RWPE2 (cell line): Measurements from ENCODE around the gene UFM1.
"Not testable (repeated sequence)": the region's sequence is repeated elsewhere in the genome, so short reads cannot be mapped to it uniquely, and the experiment has no call there.

ENCODE experiments used
- ATAC-seq: fragments of 200-7000 bp; cut with Tn5 transposase; 3 replicates; pipeline ENCODE4 v1.9.1; 2021; ENCODE audit warnings: low read depth
- DNase-seq: peaks from one replicate; pipeline ENCODE4 v3.0.0-alpha.2; 2020; ENCODE audit warnings: low spot score
- H3K27ac ChIP-seq: fragments of 450-650 bp; 2 replicates; pipeline ENCODE4 v1.5.1; 2017; ENCODE audit warnings: mild to moderate bottlenecking; ENCODE audit not compliant: poor library complexity, severe bottlenecking
- H3K27me3 ChIP-seq: fragments of 250-450 bp; sonication (Bioruptor Pico); 2 replicates; pipeline ENCODE4 v1.5.1; 2021; ENCODE audit warnings: mild to moderate bottlenecking, moderate library complexity; ENCODE audit not compliant: insufficient read depth, poor library complexity, severe bottlenecking
- H3K36me3 ChIP-seq: fragments of 250-450 bp; sonication (Bioruptor Pico); 2 replicates; pipeline ENCODE4 v1.5.1; 2020; ENCODE audit warnings: low read depth, mild to moderate bottlenecking, moderate library complexity
- H3K4me1 ChIP-seq: fragments of 250-450 bp; sonication (Bioruptor Pico); 2 replicates; pipeline ENCODE4 v1.5.1; 2021; ENCODE audit warnings: mild to moderate bottlenecking, moderate library complexity; ENCODE audit not compliant: insufficient read depth, poor library complexity, severe bottlenecking
- H3K4me3 ChIP-seq: fragments of 250-450 bp; sonication (Bioruptor Pico); 2 replicates; pipeline ENCODE4 v1.5.1; 2021; ENCODE audit warnings: mild to moderate bottlenecking, moderate library complexity; ENCODE audit not compliant: severe bottlenecking
- H3K9me3 ChIP-seq: fragments of 250-450 bp; sonication (Bioruptor Pico); 2 replicates; pipeline ENCODE4 v1.5.1; 2021; ENCODE audit warnings: mild to moderate bottlenecking, moderate library complexity; ENCODE audit not compliant: severe bottlenecking
- CTCF ChIP-seq: fragments of 450-650 bp; IDR thresholded peaks from one replicate; pipeline ENCODE4 v1.5.1; 2017; ENCODE audit warnings: mild to moderate bottlenecking, moderate library complexity; ENCODE audit not compliant: poor library complexity, severe bottlenecking

UFM1 gene

GRCh38 chr13:38363219-38363618 is 13.6 kb downstream of the UFM1 start:
- no peaks in the 10 kb centered on the region for H3K9me3 ChIP-seq
- peaks cover 16% of the 10 kb centered on the region for H3K4me1 ChIP-seq
- TF ChIP-seq CTCF, result no peak
- no peak overlapping the region for H3K4me3 ChIP-seq
- no peak overlapping the region for H3K27ac ChIP-seq
- H3K27me3 ChIP-seq, result no peaks in the 10 kb centered on the region
- DNase-seq, result no peak
- no peak for ATAC-seq
- H3K36me3 ChIP-seq, result peaks cover 46% of the 10 kb centered on the region

- H3K27me3 ChIP-seq, H3K4me3 ChIP-seq, DNase-seq, H3K9me3 ChIP-seq, H3K27ac ChIP-seq, ATAC-seq: not testable (repeated sequence)
- Histone ChIP-seq H3K4me1 (peaks cover 16% of the 10 kb centered on the region), H3K36me3 (peaks cover 40% of the 10 kb centered on the region)
These were observed 14.1 kb downstream of the UFM1 start for GRCh38 chr13:38363746-38364145.

- Histone ChIP-seq H3K36me3 (peaks cover 21% of the 10 kb centered on the region), H3K4me1 (peaks cover 16% of the 10 kb centered on the region), H3K4me3 (no peak overlapping the region), H3K9me3 (no peaks in the 10 kb centered on the region), H3K27ac (no peak overlapping the region), H3K27me3 (no peaks in the 10 kb centered on the region)
- DNase-seq, result no peak
- no peak for TF ChIP-seq CTCF
- ATAC-seq, result no peak
These were observed 16.0 kb downstream of the UFM1 start for GRCh38 chr13:38365661-38366060.

GRCh38 chr13:38366954-38367645 is 17.4 kb downstream of the UFM1 start:
- peaks cover 11% of the 10 kb centered on the region; the same call in 1 of the 2 replicates for H3K36me3 ChIP-seq
- peak; percentile 89 for ATAC-seq
- DNase-seq, result no peak
- H3K4me3 ChIP-seq, result no peak overlapping the region
- no peak for TF ChIP-seq CTCF
- peak overlapping the region; percentile 53 for H3K27ac ChIP-seq
- H3K4me1 ChIP-seq, result peaks cover 16% of the 10 kb centered on the region
- no peaks in the 10 kb centered on the region for H3K27me3 ChIP-seq
- no peaks in the 10 kb centered on the region for H3K9me3 ChIP-seq

- TF ChIP-seq CTCF, result no peak
- Histone ChIP-seq H3K27me3 (no peaks in the 10 kb centered on the region), H3K4me3 (no peak overlapping the region), H3K4me1 (peaks cover 16% of the 10 kb centered on the region), H3K27ac (no peak overlapping the region), H3K36me3 (no peaks in the 10 kb centered on the region), H3K9me3 (no peaks in the 10 kb centered on the region)
- no peak for DNase-seq
- ATAC-seq, result no peak
These were observed 19.4 kb downstream of the UFM1 start for GRCh38 chr13:38369058-38369457.

- not testable (repeated sequence) for H3K27ac ChIP-seq, H3K27me3 ChIP-seq, DNase-seq, ATAC-seq, H3K36me3 ChIP-seq, H3K9me3 ChIP-seq, H3K4me3 ChIP-seq
- H3K4me1 ChIP-seq, result peaks cover 16% of the 10 kb centered on the region
These were observed 20.4 kb downstream of the UFM1 start for GRCh38 chr13:38370096-38370495.
